Measurements from ENCODE around the gene COQ6.
"Not testable (repeated sequence)": the region's sequence is repeated elsewhere in the genome, so short reads cannot be mapped to it uniquely, and the experiment has no call there.

COQ6 gene

DNA sequence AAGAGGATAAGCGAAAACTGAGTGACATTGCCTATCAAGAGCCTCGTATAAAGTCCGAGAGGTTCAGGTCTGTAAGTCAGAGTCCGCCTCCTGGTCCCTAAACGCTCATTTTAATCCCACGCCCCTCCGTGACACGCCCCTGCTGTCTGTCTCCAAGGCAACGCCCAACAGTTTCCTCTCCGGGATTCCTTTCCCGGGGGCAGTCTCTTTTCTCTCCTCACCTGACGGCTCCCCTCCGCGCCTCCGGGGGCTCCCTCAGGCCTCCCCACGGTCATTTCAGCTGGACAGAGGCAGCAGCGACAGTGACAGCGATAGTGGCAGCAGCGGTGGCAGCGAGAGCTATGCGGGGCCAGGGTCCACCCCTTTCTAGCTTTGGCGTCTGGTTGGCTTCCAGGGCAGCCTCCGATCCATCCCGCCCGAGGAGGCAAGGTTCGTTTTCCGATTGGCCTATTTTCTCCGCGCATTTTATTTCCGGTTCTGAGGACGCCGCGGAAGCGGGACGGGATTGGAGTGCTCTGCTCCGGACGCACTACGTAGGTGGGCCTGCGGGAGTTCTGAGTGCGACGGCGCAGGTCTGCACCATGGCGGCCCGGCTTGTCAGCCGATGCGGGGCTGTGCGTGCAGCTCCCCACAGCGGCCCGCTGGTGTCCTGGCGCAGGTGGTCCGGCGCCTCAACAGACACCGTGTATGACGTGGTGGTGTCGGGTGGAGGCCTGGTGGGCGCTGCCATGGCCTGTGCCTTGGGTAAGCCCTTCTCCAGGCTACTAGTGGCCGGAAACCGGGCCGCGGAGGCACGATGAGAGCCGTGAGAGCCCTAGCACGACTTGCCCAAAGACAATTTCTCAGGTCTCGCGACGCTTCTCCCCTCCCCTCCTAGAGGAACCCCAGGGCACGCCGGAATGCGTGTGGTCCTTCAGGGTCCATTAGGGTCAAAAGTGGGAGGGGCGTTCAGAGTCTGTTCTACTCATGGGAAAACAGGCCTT, at the start of gene COQ6, which contains the start of gene FAM161B:
Gene COQ6, plus strand, starts transcription at position 551 of the 983 bp plus-strand sequence. Its CDS starts 31 bp downstream, at position 582.
Gene FAM161B, minus strand, starts transcription at position 343 of the 983 bp plus-strand sequence. Its CDS starts 68 bp downstream, at position 275.
- Mint-ChIP-seq H3K4me1 (peaks cover 30% of the 10 kb centered on the region), H3K36me3 (ENCODE audit: low read depth) (peaks cover 16% of the 10 kb centered on the region), H3K27me3 (ENCODE audit: low read depth, poor library complexity) (peaks cover 18% of the 10 kb centered on the region), H3K9me3 (no peaks in the 10 kb centered on the region), H3K27ac (peak within 1 kb of the TSS; percentile 98), H3K4me3 (peak within 1 kb of the TSS; percentile 92)
- TF ChIP-seq, protein P1, sequence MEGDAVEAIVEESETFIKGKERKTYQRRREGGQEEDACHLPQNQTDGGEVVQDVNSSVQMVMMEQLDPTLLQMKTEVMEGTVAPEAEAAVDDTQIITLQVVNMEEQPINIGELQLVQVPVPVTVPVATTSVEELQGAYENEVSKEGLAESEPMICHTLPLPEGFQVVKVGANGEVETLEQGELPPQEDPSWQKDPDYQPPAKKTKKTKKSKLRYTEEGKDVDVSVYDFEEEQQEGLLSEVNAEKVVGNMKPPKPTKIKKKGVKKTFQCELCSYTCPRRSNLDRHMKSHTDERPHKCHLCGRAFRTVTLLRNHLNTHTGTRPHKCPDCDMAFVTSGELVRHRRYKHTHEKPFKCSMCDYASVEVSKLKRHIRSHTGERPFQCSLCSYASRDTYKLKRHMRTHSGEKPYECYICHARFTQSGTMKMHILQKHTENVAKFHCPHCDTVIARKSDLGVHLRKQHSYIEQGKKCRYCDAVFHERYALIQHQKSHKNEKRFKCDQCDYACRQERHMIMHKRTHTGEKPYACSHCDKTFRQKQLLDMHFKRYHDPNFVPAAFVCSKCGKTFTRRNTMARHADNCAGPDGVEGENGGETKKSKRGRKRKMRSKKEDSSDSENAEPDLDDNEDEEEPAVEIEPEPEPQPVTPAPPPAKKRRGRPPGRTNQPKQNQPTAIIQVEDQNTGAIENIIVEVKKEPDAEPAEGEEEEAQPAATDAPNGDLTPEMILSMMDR (IDR thresholded peaks at IDR 0.05) = no peak
- DNase-seq = peak; percentile 84

DNA sequence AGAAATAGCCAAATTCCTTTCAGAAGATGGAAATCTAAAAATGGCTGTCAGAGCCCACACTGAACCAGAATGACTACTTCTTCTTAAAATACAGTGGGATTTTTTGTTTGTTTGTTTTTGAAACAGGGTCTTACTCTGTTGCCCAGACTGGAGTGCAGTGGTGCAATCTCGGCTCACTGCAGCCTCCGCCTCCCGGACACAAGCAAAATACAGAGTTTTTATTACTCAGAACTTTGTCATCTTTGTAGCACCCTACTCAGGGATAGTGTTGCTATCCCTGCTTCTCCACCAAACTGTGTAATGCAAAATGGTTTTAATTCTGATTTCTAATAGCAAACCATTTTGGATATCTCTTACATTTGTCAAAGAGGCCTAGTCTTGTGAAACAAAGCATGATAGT, 47.1 kb upstream of the COQ6 start:
- TF ChIP-seq, protein P1 (IDR thresholded peaks at IDR 0.05) = no peak
- no peaks in the 10 kb centered on the region for H3K9me3 Mint-ChIP-seq
- H3K27me3 Mint-ChIP-seq (ENCODE audit: low read depth, poor library complexity) = no peaks in the 10 kb centered on the region
- DNase-seq = no peak
- no peak overlapping the region for H3K27ac Mint-ChIP-seq
- H3K4me1 Mint-ChIP-seq = no peaks in the 10 kb centered on the region
- peaks cover 50% of the 10 kb centered on the region for H3K36me3 Mint-ChIP-seq (ENCODE audit: low read depth)
- no peak overlapping the region for H3K4me3 Mint-ChIP-seq

DNA sequence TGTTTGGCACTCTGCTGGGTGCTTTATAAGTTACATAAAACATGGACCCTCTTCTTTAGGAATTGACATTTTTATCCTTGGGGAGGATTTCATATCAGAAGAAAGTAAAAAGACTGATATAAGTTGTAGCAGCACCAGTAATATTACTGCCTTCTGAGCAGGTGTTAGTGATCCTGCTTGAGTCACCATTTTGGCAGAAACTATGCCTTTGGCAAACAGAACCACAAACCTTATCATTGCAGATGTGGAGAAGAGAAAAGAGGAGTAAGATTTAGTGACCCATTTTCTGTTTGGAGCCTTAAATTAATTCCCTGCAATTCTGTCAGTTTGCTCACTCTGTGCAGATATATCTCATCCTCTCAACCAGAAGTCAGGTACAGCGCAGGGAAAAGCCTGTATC, 40.4 kb upstream of the COQ6 start:
- peak overlapping the region; percentile 43 for H3K27ac Mint-ChIP-seq
- H3K4me3 Mint-ChIP-seq = no peak overlapping the region
- DNase-seq = no peak
- peaks cover 12% of the 10 kb centered on the region for H3K9me3 Mint-ChIP-seq
- TF ChIP-seq, protein P1 (IDR thresholded peaks at IDR 0.05) = no peak
- H3K27me3 Mint-ChIP-seq (ENCODE audit: low read depth, poor library complexity) = no peaks in the 10 kb centered on the region
- no peaks in the 10 kb centered on the region for H3K4me1 Mint-ChIP-seq
- H3K36me3 Mint-ChIP-seq (ENCODE audit: low read depth) = peaks cover 78% of the 10 kb centered on the region

DNA sequence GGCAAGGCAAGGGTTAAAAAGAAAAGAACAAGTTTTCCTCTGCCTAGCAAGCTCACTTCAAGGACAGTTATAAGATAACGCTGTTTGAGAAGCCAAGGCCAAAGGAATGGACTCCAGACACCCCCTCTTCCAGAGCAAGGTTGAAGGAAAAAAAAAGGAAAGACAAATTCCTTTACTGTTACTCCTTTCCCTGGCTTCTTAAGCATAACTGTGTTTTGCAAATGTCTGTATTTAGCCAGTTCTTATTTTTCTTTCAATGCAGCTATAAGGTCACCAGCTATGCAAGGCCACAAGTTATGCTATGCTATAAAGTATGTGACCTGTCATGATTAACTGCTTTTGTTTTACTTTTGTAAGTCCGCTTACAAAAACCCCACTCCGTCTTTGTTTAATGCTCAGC, 36.8 kb upstream of the COQ6 start:
- TF ChIP-seq, protein P1 (IDR thresholded peaks at IDR 0.05) = no peak
- Mint-ChIP-seq H3K9me3 (peaks cover 12% of the 10 kb centered on the region), H3K36me3 (ENCODE audit: low read depth) (peaks cover 71% of the 10 kb centered on the region), H3K27ac (no peak overlapping the region), H3K27me3 (ENCODE audit: low read depth, poor library complexity) (no peaks in the 10 kb centered on the region), H3K4me1 (no peaks in the 10 kb centered on the region), H3K4me3 (no peak overlapping the region)
- no peak for DNase-seq

DNA sequence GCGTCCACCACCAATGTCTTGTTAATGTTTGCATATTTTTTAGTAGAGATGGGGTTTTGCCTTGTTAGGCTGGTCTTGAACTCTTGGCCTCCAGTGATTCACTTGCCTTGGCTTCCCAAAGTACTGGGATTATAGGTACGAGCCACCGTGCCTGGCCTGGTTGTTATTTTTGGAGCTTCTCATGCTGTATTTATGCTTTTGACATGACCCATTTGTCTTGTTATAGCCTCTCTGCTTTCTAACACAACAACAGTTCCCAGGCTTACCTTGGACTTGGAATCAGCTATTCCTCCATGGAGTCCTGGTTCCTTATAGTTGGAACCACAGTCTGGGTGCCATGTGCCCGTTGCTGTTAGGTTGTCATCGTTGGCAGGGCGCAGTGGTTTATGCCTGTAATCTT, 33.8 kb upstream of the COQ6 start:
- no peak for DNase-seq
- Mint-ChIP-seq H3K27me3 (ENCODE audit: low read depth, poor library complexity) (no peaks in the 10 kb centered on the region), H3K4me3 (no peak overlapping the region), H3K27ac (peak overlapping the region; percentile 32), H3K9me3 (peaks cover 12% of the 10 kb centered on the region), H3K36me3 (ENCODE audit: low read depth) (peaks cover 59% of the 10 kb centered on the region), H3K4me1 (no peaks in the 10 kb centered on the region)
- TF ChIP-seq, protein P1 (IDR thresholded peaks at IDR 0.05) = no peak

DNA sequence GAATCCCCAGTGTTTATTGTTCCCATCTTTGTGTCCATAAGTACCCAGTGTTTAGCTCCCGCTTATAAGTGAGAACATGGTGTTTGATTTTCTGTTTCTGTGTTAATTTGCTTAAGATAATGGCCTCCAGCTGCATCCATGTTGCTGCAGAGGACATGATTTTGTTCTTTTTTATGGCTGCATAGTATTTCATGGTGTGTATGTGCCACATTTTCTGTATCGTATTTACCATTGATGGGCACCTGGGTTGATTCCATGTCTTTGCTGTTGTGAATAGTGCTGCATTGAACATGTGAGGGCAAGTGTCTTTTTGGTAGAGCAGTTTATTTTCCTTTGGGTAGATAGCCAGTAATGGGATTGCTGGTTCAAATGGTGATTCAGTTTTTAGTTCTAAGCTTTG, 30.6 kb upstream of the COQ6 start:
- not testable (repeated sequence) for H3K4me1 Mint-ChIP-seq; DNase-seq; H3K27ac Mint-ChIP-seq; H3K9me3 Mint-ChIP-seq; H3K4me3 Mint-ChIP-seq; H3K27me3 Mint-ChIP-seq (ENCODE audit: low read depth, poor library complexity)
- peaks cover 54% of the 10 kb centered on the region for H3K36me3 Mint-ChIP-seq (ENCODE audit: low read depth)

All from nephron progenitor cell (in vitro differentiated cells).